Measurements from ENCODE around the gene PTP4A2. TPM values are rescaled to one million over a fixed set of nuclear protein-coding genes. Genes with fewer than 3 reads are reported as not detected.

The PTP4A2 gene
- total and polyA plus RNA-seq, 2 of the 8 experiments (the other 6 are each of a cell fraction or from before 2014, with no cell fraction given), result 87.4 to 214 TPM

DNA sequence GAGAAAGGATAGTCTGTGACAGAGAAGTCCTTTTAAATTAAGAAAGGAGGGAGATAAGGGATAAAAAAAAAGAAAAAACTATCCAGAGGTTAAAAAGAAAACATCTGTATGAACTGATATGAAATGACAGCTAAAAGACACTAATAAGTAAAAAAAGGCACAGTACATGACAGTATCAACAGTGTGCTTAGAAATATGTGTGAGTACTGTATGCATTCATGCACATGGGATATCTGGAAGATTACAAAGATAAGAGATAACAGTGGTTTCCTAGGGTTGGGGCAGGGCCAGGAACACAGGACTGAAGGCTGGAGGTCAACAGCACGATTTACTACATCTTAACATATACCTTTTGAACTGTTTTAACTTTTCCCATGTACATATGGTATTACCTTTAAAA, 13.3 kb downstream of the PTP4A2 start:
- H3K27me3 ChIP-seq (replicated peaks in 1 of 4; ENCODE audit: control insufficient read depth in 3 of 4, extremely low read depth in 1 of 4, insufficient read depth in 3 of 4, low read length in 3 of 4), result no peaks in the 10 kb centered on the region
- no peak for TF ChIP-seq EP300 (IDR thresholded peaks at IDR 0.05; ENCODE audit: borderline replicate concordance in 1 of 2, low read depth in 2 of 2, low read length in 2 of 2)
- TF ChIP-seq KDM5A (IDR thresholded peaks at IDR 0.05; ENCODE audit: low read length), result no peak
- no peak for TF ChIP-seq RBBP5 (IDR thresholded peaks at IDR 0.05; ENCODE audit: borderline replicate concordance, low read depth, low read length)
- TF ChIP-seq POU5F1 (IDR thresholded peaks at IDR 0.05; ENCODE audit: low read depth, low read length), result no peak
- TF ChIP-seq, protein P1, sequence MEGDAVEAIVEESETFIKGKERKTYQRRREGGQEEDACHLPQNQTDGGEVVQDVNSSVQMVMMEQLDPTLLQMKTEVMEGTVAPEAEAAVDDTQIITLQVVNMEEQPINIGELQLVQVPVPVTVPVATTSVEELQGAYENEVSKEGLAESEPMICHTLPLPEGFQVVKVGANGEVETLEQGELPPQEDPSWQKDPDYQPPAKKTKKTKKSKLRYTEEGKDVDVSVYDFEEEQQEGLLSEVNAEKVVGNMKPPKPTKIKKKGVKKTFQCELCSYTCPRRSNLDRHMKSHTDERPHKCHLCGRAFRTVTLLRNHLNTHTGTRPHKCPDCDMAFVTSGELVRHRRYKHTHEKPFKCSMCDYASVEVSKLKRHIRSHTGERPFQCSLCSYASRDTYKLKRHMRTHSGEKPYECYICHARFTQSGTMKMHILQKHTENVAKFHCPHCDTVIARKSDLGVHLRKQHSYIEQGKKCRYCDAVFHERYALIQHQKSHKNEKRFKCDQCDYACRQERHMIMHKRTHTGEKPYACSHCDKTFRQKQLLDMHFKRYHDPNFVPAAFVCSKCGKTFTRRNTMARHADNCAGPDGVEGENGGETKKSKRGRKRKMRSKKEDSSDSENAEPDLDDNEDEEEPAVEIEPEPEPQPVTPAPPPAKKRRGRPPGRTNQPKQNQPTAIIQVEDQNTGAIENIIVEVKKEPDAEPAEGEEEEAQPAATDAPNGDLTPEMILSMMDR (IDR thresholded peaks at IDR 0.05; ENCODE audit: control extremely low read depth in 1 of 3, insufficient read depth in 1 of 3, low read depth in 1 of 3, low read length in 3 of 3), result no peak
- no peak for TF ChIP-seq SIRT6 (IDR thresholded peaks at IDR 0.05; ENCODE audit: low read length)
- TF ChIP-seq PHF8 (conservative IDR thresholded peaks at IDR 0.05; ENCODE audit: low read depth, low read length), result no peak
- TF ChIP-seq SP4 (IDR thresholded peaks at IDR 0.05; ENCODE audit: low read length), result no peak
- no peak for TF ChIP-seq SRF (IDR thresholded peaks at IDR 0.05; ENCODE audit: low read depth, low read length)
- TF ChIP-seq CHD1 (IDR thresholded peaks at IDR 0.05; ENCODE audit: low read depth, low read length), result no peak
- TF ChIP-seq BCL11A (IDR thresholded peaks at IDR 0.05; ENCODE audit: low read depth in 2 of 2, low read length in 2 of 2), result no peak

More for the DNA sequence above, 13.3 kb downstream of the PTP4A2 start:
- Histone ChIP-seq H4K8ac (ENCODE audit: extremely low read depth, insufficient read depth, low read length) (no peak overlapping the region), H2AFZ (ENCODE audit: low read length) (no peak overlapping the region), H4K20me1 (replicated peaks in 1 of 2; ENCODE audit: control insufficient read depth in 1 of 2, insufficient read depth in 2 of 2, low read length in 2 of 2) (peaks cover 3 to 11% of the 10 kb centered on the region in 2 experiments), H2BK15ac (ENCODE audit: low read length) (no peak overlapping the region), H3K4me3 (ENCODE audit: extremely low read depth in 1 of 4, insufficient read depth in 2 of 4, low read depth in 3 of 4, low read length in 4 of 4) (no peak overlapping the region), H3K23me2 (ENCODE audit: low read depth, low read length) (no peaks in the 10 kb centered on the region), H3K4ac (replicated peaks; ENCODE audit: insufficient read length, low read depth, low read length) (no peak overlapping the region), H3K14ac (ENCODE audit: insufficient read length) (no peak overlapping the region), H3K27ac (ENCODE audit: low read depth, low read length) (no peak overlapping the region), H2BK12ac (ENCODE audit: low read depth, low read length) (no peak overlapping the region), H2AK5ac (ENCODE audit: low read depth, low read length) (no peak overlapping the region), H3K23ac (ENCODE audit: insufficient read length) (no peak overlapping the region), H4K5ac (ENCODE audit: insufficient read length, low read depth, low read length) (no peak overlapping the region), H4K91ac (replicated peaks; ENCODE audit: insufficient read length, low read length) (no peak overlapping the region), H3K9ac (replicated peaks in 1 of 4; ENCODE audit: extremely low read depth in 1 of 4, low read depth in 3 of 4, low read length in 3 of 4) (no peak overlapping the region), H2BK5ac (ENCODE audit: low read depth, low read length) (no peak overlapping the region), H2BK120ac (replicated peaks; ENCODE audit: low read depth, low read length) (no peak overlapping the region), H3K4me1 (replicated peaks in 1 of 4; ENCODE audit: control insufficient read depth in 3 of 4, insufficient read depth in 4 of 4, low read length in 3 of 4) (peaks cover 0 to 6% (median 0%) of the 10 kb centered on the region in 4 experiments; a peak in 1 of 7 replicates), H3K79me1 (ENCODE audit: low read depth, low read length) (no peaks in the 10 kb centered on the region; the same call in 1 of the 2 replicates), H3K79me2 (ENCODE audit: control insufficient read depth in 1 of 2, insufficient read depth in 2 of 2, low read length in 2 of 2) (peaks cover 14 to 88% of the 10 kb centered on the region in 2 experiments), H3K56ac (replicated peaks; ENCODE audit: insufficient read length, low read depth, low read length) (no peak overlapping the region), H2BK20ac (ENCODE audit: low read length) (no peak overlapping the region), H3K4me2 (ENCODE audit: insufficient read depth in 1 of 2, low read depth in 2 of 2, low read length in 2 of 2) (no peak overlapping the region), H3K36me3 (ENCODE audit: control insufficient read depth in 2 of 4, insufficient read depth in 4 of 4, low read length in 3 of 4) (no peaks in the 10 kb centered on the region), H3K9me3 (ENCODE audit: insufficient read depth in 2 of 2, low read depth in 1 of 2, low read length in 1 of 2) (no peaks in the 10 kb centered on the region), H3K18ac (ENCODE audit: extremely low read depth, low read length) (no peak overlapping the region)
- CTCF ChIA-PET (ENCODE audit: partially characterized antibody), result interaction anchor here (0.9 to 1.6 kb wide), 2 partner anchors 39 to 108 kb away, joined by 3 to 6 read pairs; no protein-coding TSS in a partner anchor
- FAIRE-seq (no peak), DNase-seq (ENCODE audit: low read depth in 1 of 2, low spot score in 2 of 2) (no peak)
- POLR2A ChIA-PET (ENCODE audit: partially characterized antibody), result no interaction called here
- 81% methylated on average over 1 of the region's 1 CpG; no CpG with 5 or more reads in 1 of the 2 experiments for WGBS, 2 experiments (ENCODE audit: extremely low coverage in 1 of 2, insufficient coverage in 1 of 2, insufficient read length in 1 of 2, insufficient replicate concordance in 2 of 2, low coverage in 1 of 2, low lambda C conversion rate in 2 of 2, missing lambda C conversion rate in 1 of 2)
